ENCODE measurements around the gene CDH12. TPM values are rescaled to one million over a fixed set of nuclear protein-coding genes. Genes with fewer than 3 reads are reported as not detected.

Gene CDH12
- polyA plus RNA-seq, 2 of the 4 experiments (the other 2 are of a cell fraction): 0.04 TPM; not detected in 1

- 0% methylated on average over 1 of the region's 1 CpG for WGBS (ENCODE audit: missing lambda C conversion rate)
- POLR2A ChIA-PET: no interaction called here
- DNase-seq (ENCODE audit: low read depth in 1 of 2, low spot score in 1 of 2): no peak
- CTCF ChIA-PET: interaction anchor here (1.1 kb wide), 1 partner anchor 401 kb away, joined by 3 read pairs; no protein-coding TSS in a partner anchor
- H3K4me2 ChIP-seq: no peak overlapping the region
- no peak for TF ChIP-seq USF2 (IDR thresholded peaks at IDR 0.05)
- TF ChIP-seq JUN (IDR thresholded peaks at IDR 0.05): no peak
- TF ChIP-seq ZFP36 (IDR thresholded peaks at IDR 0.05; ENCODE audit: borderline replicate concordance, partially characterized antibody): no peak
- no peak for TF ChIP-seq ZC3H11A (IDR thresholded peaks at IDR 0.05)
- FAIRE-seq: no peak
- no peaks in the 10 kb centered on the region for H3K9me3 ChIP-seq
- ATAC-seq: no peak
- H3K4me3 ChIP-seq: no peak overlapping the region
- H3K4me1 ChIP-seq: no peaks in the 10 kb centered on the region
- H3K27ac ChIP-seq: no peak overlapping the region
Observed at GRCh38 chr5:22844155-22844554, 9.0 kb downstream of the CDH12 start.

- CTCF ChIA-PET: no interaction called here
- H3K4me2 ChIP-seq: no peak overlapping the region
- POLR2A ChIA-PET: no interaction called here
- no peak overlapping the region for H3K4me3 ChIP-seq
- 4% methylated on average over 2 of the region's 2 CpGs for WGBS (ENCODE audit: missing lambda C conversion rate)
- DNase-seq (ENCODE audit: low read depth in 1 of 2, low spot score in 1 of 2): no peak
- H3K4me1 ChIP-seq: no peaks in the 10 kb centered on the region
- H3K9me3 ChIP-seq: no peaks in the 10 kb centered on the region
- no peak for FAIRE-seq
- H3K27ac ChIP-seq: no peak overlapping the region
- ATAC-seq: no peak
- TF ChIP-seq ATOH8 (CRISPR knock-in tag; IDR thresholded peaks at IDR 0.05; ENCODE audit: low read depth): no peak
Observed at GRCh38 chr5:22842574-22842973, 10.6 kb downstream of the CDH12 start.

- Histone ChIP-seq H3K4me1 (no peaks in the 10 kb centered on the region), H3K4me2 (no peak overlapping the region), H3K9me3 (no peaks in the 10 kb centered on the region), H3K4me3 (no peak overlapping the region), H3K27ac (no peak overlapping the region)
- no peak for DNase-seq (ENCODE audit: low read depth in 1 of 2, low spot score in 1 of 2)
- ChIA-PET CTCF (no interaction called here), POLR2A (no interaction called here)
- TF ChIP-seq ZSCAN20 (CRISPR knock-in tag; IDR thresholded peaks at IDR 0.05) (no peak), MAFK (IDR thresholded peaks at IDR 0.05; ENCODE audit: partially characterized antibody) (peak; percentile 62)
- ATAC-seq: no peak
- WGBS (ENCODE audit: missing lambda C conversion rate): 3% methylated on average over 4 of the region's 4 CpGs
- FAIRE-seq: no peak
Observed at GRCh38 chr5:22837803-22838202, 15.3 kb downstream of the CDH12 start.

GRCh38 chr5:22835686-22836085 lies 17.5 kb downstream of the CDH12 start:
- Histone ChIP-seq H3K4me1 (no peaks in the 10 kb centered on the region), H3K27ac (no peak overlapping the region), H3K4me3 (no peak overlapping the region), H3K4me2 (no peak overlapping the region), H3K9me3 (no peaks in the 10 kb centered on the region)
- 0% methylated on average over 1 of the region's 1 CpG for WGBS (ENCODE audit: missing lambda C conversion rate)
- CTCF ChIA-PET: no interaction called here
- TF ChIP-seq CBX8 (IDR thresholded peaks at IDR 0.05) (no peak), CBX2 (IDR thresholded peaks at IDR 0.05; ENCODE audit: borderline replicate concordance, low read depth) (no peak), EHF (CRISPR knock-in tag; IDR thresholded peaks at IDR 0.05) (no peak), ESRRA (IDR thresholded peaks at IDR 0.05; ENCODE audit: borderline replicate concordance, low read length) (no peak), ZC3H11A (IDR thresholded peaks at IDR 0.05) (no peak), CHD2 (IDR thresholded peaks at IDR 0.05; ENCODE audit: low read length, partially characterized antibody) (no peak), NFE2L2 (conservative IDR thresholded peaks at IDR 0.05; ENCODE audit: low read length) (no peak), BHLHE40 (IDR thresholded peaks at IDR 0.05; ENCODE audit: low read depth, low read length) (no peak), CEBPB (IDR thresholded peaks at IDR 0.05) (no peak), ZNF302 (CRISPR knock-in tag; IDR thresholded peaks at IDR 0.05) (no peak), KDM5A (IDR thresholded peaks at IDR 0.05) (no peak), HDAC2 (IDR thresholded peaks at IDR 0.05) (no peak)
- FAIRE-seq (no peak), ATAC-seq (no peak), DNase-seq (ENCODE audit: low read depth in 1 of 2, low spot score in 1 of 2) (no peak)
- POLR2A ChIA-PET: no interaction called here

GRCh38 chr5:22793463-22793862 lies 59.7 kb downstream of the CDH12 start:
- H3K4me2 ChIP-seq: no peak overlapping the region
- ATAC-seq (no peak), FAIRE-seq (no peak), DNase-seq (ENCODE audit: low read depth in 1 of 2, low spot score in 1 of 2) (no peak)
- ChIA-PET POLR2A (no interaction called here), CTCF (no interaction called here)
- no peak overlapping the region for H3K4me3 ChIP-seq
- no peaks in the 10 kb centered on the region for H3K4me1 ChIP-seq
- H3K9me3 ChIP-seq: no peaks in the 10 kb centered on the region
- no peak overlapping the region for H3K27ac ChIP-seq
- WGBS (ENCODE audit: missing lambda C conversion rate): 3% methylated on average over 2 of the region's 2 CpGs
- TF ChIP-seq POLR2AphosphoS2 (conservative IDR thresholded peaks at IDR 0.05; ENCODE audit: low read length) (no peak), HOXB13 (CRISPR knock-in tag; IDR thresholded peaks at IDR 0.05; ENCODE audit: low read depth) (no peak), SREBF2 (IDR thresholded peaks at IDR 0.05) (no peak), FOSL2 (IDR thresholded peaks at IDR 0.05) (no peak), FOSL2 (CRISPR knock-in tag; IDR thresholded peaks at IDR 0.05) (no peak), MAFK (IDR thresholded peaks at IDR 0.05; ENCODE audit: partially characterized antibody) (no peak), RARB (CRISPR knock-in tag; IDR thresholded peaks at IDR 0.05) (no peak), HOXB5 (CRISPR knock-in tag; IDR thresholded peaks at IDR 0.05) (no peak), CBX8 (IDR thresholded peaks at IDR 0.05) (no peak), REST (IDR thresholded peaks at IDR 0.05) (no peak), KDM5A (IDR thresholded peaks at IDR 0.05) (no peak), RNF2 (IDR thresholded peaks at IDR 0.05; ENCODE audit: borderline replicate concordance, low read depth) (no peak)
